Omental fat pad (tissue), 4 donors: Measurements from ENCODE around the gene STRADB. TPM values are rescaled to one million over a fixed set of nuclear protein-coding genes. Genes with fewer than 3 reads are reported as not detected.
"Not testable (repeated sequence)": the region's sequence is repeated elsewhere in the genome, so short reads cannot be mapped to it uniquely, and the experiment has no call there.

Experiments
- ATAC-seq: fragments of 150-250 bp; one replicate; pipeline ENCODE4 v1.9.1; 2016; ENCODE audit warnings: mild to moderate bottlenecking, moderate library complexity; ENCODE audit not compliant: low FRiP score
- DNase-seq: peaks from one replicate; pipeline ENCODE4 v3.0.0-alpha.2; 2019; ENCODE audit warnings: low spot score
- CTCF ChIP-seq, 3 donors: fragments of 450-650 bp; IDR thresholded peaks; one replicate each; pipeline ENCODE4 v1.5.1; 2016 to 2017; ENCODE audit warnings: antibody characterized with exemption in 3 of 3, mild to moderate bottlenecking in 3 of 3, moderate library complexity in 2 of 3
- total RNA-seq, 4 donors: library from RNA; depleted of rRNA; stranded (reverse); fragments of >200 nt; gene quantifications; one replicate each; pipeline ENCODE4 v1.1.0, GENCODE V29; 2016

The STRADB gene
- total RNA-seq, 4 donors from 2014 or later: 13.0 to 38.3 (median 29.3) TPM

DNA sequence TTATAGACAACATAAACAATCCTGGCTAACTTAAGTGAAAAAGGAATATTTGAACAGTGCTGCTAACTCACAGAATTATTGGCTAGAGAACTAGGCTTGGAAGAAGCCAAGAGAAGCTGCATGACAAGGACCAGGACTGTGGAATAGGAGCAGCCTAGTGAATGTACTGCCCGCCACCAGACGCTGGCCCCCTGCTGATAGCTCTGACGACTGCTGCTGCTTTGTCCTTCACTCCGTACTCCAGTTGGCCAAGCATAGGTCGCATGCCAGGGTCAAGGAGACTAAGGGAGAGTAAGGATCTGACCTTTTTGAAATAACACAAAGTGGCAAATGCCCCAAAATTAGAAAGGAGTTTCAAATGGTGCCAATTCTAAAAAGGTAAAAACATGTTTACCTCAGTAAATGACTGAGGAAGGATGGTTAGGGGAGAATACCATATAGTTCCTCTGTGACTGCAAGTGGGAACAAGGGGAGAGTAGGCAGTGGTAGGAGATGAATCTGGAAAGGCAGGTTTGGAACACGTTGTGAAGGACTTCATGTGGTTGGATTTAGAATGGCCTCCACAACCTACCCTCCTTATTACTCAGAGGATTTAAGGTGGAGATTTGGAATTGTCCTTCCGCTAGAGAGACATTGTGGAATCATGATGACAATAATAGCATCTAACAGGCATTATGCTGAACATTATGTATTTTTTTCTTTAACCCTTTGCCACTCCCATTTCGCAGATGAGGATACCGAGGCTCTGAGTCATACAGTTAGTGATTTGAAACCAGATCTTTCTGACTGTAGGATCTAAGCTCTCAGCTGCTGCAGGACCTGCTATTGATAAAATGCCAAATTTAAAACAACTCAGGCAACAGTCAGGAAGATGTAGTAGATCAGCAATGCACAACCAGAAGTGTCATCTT is 19.5 kb downstream of the STRADB start:
- DNase-seq (no peak), ATAC-seq (no peak)
- no peak for TF ChIP-seq CTCF (IDR thresholded peaks at IDR 0.05)

- DNase-seq: no peak
- no peak for TF ChIP-seq CTCF (IDR thresholded peaks at IDR 0.05)
- no peak for ATAC-seq
These were observed 20.3 kb downstream of the STRADB start for GRCh38 chr2:201471732-201472393.

- ATAC-seq: no peak
- TF ChIP-seq CTCF (IDR thresholded peaks at IDR 0.05): no peak
- no peak for DNase-seq
These were observed 20.9 kb downstream of the STRADB start for GRCh38 chr2:201472411-201472810.

DNA sequence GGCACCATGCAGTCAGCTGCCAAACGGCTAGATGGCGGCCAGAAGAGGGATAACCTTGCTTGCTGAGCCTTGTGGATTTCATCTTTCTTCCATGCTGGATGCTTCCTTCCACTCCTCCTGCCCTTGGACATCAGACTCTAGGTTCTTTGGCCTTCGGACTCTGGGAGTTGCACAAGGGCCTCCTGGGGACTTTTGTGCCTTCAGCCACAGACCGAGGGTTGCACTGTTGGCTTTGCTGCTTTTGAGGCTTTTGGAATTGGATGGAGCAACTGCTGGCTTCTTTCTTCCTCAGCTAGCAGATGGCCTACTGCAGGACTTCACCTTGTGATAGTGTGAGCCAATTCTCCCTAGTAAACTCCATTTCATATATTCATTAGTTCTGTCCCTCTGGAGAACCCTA is 31.0 kb downstream of the STRADB start:
- no peak for TF ChIP-seq CTCF (IDR thresholded peaks at IDR 0.05)
- DNase-seq: no peak
- ATAC-seq: no peak

DNA sequence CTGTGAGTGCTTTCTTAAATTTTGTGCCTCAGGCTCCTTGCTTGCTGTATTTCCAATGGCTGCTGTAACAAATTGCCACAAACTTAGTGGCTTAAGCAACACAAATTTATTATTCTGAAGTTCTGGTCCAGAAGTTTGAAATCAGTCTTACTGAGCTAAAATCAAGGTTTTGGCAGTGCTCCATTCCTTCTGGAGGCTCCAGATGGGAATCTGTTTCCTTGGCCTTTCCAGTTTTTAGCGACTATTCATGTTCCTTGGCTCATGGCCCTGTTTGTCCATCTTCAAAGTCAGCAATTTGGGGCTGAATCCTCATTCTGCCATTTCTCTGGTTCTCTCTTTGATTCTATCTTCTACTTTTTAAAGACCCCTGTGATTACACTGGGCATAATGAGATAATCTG is 31.8 kb downstream of the STRADB start:
- TF ChIP-seq CTCF (IDR thresholded peaks at IDR 0.05): no peak
- ATAC-seq: no peak
- DNase-seq: no peak

- not testable (repeated sequence) for DNase-seq, ATAC-seq
These were observed 32.2 kb downstream of the STRADB start for GRCh38 chr2:201483758-201484157.

GRCh38 chr2:201484805-201485204 is 33.3 kb downstream of the STRADB start:
- DNase-seq (no peak), ATAC-seq (no peak)
- TF ChIP-seq CTCF (IDR thresholded peaks at IDR 0.05): no peak
